HG03060 (cell line): ENCODE data around the gene SGCA.

ENCODE experiments used
- ATAC-seq: cut with Tn5 transposase; IDR thresholded peaks from one replicate; pipeline ENCODE4 v1.9.1; 2021; ENCODE audit warnings: low read depth, moderate number of reproducible peaks; ENCODE audit not compliant: unreplicated experiment

Gene SGCA

DNA sequence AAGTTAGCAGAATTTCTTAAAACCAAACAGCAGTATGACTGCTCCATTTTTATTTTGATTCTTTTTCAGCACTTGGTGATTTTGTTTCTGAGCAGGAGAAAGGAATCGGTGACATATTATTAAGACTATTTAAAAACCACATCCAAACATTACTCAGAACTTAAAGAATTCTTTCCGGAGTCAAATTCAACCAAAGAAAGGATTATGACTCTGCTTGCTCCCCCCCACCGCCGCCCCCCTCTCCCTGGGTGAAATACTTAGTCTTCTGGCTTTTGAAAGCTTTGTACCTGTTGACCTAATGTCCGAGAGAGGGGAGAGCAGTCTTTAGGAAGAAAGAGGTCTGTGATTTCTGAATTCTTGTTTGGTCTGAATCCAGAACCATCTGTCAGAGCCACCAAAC, 53.5 kb downstream of the SGCA start:
- no peak for ATAC-seq

DNA sequence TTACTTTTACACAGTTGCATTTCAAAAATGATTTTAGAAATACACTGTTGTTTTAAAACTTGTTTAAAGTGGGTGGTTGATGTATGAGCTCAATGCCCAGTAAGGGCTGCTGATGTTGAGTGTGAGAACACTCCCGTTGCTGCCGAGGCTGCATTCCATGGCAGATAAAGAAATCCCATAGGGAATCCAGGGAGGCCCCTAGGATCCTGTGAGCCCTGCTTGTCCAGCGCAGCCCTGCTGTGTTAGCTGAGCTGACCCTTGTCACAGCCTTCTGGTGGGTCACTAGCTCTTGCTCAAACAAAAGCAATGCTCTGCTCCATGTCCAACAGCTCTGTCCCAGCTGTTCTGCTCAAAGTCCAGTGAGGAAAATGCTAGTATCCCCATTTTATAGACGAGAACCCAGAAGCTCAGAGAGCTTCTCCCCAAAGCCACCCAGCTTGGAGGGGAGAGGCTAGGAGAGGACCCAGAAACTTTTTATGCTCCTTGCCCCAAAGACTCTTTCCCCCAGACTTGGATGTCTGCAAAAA, 54.2 kb downstream of the SGCA start:
- no peak for ATAC-seq

DNA sequence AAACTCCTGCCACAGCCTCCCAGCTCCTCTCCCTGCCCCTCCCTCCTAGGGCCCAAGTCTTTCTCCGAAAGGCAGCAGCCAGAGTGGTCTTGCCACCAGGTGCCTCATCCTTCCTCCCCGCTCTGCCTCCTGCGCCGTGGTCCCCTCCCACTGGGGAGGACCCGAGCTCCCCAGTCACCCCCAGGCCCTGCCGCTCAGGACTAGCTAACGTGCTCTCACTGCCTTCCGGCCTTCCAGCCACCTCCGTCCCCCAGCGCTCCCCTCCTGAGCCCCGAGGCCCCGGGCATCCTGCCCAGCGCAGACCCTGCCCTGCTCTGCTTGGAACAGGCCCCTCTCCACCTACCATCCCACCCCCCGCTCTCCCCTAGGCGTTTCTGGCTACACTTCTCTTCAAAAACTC, 55.0 kb downstream of the SGCA start:
- no peak for ATAC-seq

DNA sequence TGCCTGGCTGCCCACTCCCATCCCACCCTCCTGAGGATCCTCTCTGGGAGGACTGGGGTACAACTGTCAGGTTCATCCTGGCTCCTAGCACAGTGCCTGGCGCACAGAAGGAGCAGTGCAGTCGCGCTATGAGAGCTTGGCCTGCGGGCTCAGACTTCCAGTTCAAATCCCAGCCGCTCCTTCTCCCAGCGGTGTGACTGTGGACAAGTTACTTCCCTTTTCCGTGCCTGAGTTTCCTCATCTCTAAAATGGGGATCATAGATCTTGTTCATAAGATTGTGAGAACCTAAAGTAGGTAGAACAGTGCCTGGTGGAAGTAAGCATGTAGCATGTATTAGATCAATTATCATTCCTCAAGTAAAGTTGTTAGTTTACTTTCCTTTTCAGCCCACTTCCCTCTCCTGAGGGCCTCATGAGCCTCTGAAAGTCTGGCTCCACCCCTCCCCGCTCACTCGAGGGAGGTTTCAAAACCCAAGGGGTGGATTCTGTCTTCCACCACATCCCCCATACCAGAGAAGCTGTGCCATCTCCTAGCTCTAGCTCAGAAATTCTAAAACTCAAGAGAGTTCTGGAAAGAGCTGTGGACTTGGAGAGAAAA, 55.6 kb downstream of the SGCA start:
- ATAC-seq, result no peak

DNA sequence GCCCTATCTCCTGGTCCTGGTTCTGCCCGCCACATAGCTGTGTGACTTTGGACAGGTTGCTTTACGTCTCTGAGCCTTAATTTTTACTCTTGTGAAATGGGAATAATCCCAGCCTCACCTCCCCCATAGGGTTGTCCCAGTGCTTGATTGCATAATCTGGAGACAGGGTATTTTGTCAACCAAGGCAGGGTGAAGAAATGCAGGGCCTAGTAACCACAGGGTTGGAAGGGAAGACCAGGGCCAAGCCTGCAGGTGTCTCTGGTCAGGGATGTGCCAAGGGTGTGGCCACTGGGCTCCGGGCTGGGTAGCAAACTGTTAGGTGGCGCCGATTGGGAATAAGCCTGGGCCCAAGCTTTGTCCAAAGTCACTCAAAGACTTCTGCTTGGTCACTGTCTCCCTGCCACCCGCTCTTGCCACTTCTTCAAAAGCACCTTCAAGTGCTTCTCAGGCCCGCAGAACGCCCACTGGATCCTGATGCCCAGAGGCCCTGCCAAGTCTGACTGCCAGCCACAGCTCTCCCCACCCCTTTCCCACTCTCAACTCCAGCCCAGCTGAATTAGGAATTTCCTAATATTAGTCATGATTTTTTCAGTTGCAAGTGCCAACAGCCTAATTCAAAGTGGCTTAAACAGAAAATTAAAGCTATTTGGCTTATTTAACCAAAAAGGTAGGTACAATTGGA, 56.2 kb downstream of the SGCA start:
- ATAC-seq, result no peak

DNA sequence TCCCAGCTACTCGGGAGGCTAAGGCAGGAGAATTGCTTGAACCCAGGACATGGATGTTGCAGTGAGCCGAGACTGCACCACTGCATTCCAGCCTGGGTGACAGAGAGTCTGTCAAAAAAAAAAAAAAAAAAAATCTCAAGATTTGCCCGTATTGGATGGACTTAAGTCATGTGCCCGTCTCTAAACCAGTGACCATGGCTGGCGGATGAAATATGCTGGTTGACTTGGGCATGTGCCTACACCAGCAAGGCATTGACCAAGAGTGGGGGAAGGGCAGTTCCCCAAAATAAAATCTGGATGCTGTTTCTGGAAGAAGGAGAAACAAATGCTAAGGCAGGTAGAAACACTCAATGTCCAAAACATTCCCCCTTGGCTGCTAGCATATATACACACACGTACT, 57.1 kb downstream of the SGCA start:
- no peak for ATAC-seq
